Lower leg skin (tissue), 4 donors: ENCODE results near the gene FANCC. TPM values are rescaled to one million over a fixed set of nuclear protein-coding genes. Genes with fewer than 3 reads are reported as not detected.

ENCODE experiments used
- DNase-seq, 2 donors: peaks; one replicate each; pipeline ENCODE4 v3.0.0-alpha.2; 2019; ENCODE audit warnings: low spot score in 2 of 2
- H3K4me3 ChIP-seq: fragments of 200-600 bp; sonication (generic); 2 replicates; pipeline ENCODE4 v1.5.1; 2017; ENCODE audit warnings: mild to moderate bottlenecking, low read depth; ENCODE audit not compliant: poor library complexity, severe bottlenecking
- POLR2A ChIP-seq, 2 donors: fragments of 450-650 bp; IDR thresholded peaks; one replicate each; pipeline ENCODE4 v1.6.1; 2016 to 2017; ENCODE audit warnings: antibody characterized with exemption in 2 of 2, mild to moderate bottlenecking in 1 of 2, moderate library complexity in 1 of 2
- WGBS, 2 donors: methylation state at CpG; one replicate each; pipeline ENCODE4 v1.1.5; 2018; 5-methylcytosine and 5-hydroxymethylcytosine counted together
- intact Hi-C: fragments of 100-400 bp; cut with DNase I; formaldehyde crosslinking; loops from one replicate; pipeline ENCODE4 v1.15.0; 2023; ENCODE audit warnings: low total_unique reads
- total RNA-seq, 4 donors: library from RNA; depleted of rRNA; stranded (reverse); fragments of >200 nt; gene quantifications; one replicate each; pipeline ENCODE4 v1.1.0, GENCODE V29; 2016
- TF ChIP-seq, protein P1 (sequence below), 3 donors: fragments of 450-650 bp; IDR thresholded peaks; one replicate each; pipeline ENCODE4 v1.5.1; 2016; ENCODE audit warnings: antibody characterized with exemption in 3 of 3, mild to moderate bottlenecking in 3 of 3, moderate library complexity in 2 of 3

Gene FANCC
- total RNA-seq, 4 donors from 2014 or later, result 6.7 to 10.2 (median 8.1) TPM

DNA sequence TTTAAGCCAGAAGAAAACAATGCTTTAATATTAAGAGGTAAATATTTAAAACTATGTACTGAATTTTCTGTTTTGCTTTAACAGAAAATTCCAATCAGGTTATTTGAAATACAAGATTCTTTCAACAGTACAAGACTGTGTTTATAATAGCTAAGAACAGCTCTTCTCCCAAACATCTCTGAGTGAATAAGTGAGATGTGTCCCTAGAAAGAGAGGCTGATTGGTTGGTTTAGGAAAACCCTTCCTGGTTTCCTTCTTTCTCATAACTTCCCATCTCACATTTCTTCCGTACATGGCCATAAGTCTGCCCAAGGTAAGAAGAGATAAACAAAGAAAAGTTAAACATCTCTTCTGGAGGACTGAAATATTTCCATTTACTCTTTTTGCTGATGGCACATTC is 145.9 kb downstream of the FANCC start:
- WGBS, 2 donors, result 95 to 97% methylated on average over 1 of the region's 1 CpG
- TF ChIP-seq POLR2A (IDR thresholded peaks at IDR 0.05), result no peak
- TF ChIP-seq, protein P1, sequence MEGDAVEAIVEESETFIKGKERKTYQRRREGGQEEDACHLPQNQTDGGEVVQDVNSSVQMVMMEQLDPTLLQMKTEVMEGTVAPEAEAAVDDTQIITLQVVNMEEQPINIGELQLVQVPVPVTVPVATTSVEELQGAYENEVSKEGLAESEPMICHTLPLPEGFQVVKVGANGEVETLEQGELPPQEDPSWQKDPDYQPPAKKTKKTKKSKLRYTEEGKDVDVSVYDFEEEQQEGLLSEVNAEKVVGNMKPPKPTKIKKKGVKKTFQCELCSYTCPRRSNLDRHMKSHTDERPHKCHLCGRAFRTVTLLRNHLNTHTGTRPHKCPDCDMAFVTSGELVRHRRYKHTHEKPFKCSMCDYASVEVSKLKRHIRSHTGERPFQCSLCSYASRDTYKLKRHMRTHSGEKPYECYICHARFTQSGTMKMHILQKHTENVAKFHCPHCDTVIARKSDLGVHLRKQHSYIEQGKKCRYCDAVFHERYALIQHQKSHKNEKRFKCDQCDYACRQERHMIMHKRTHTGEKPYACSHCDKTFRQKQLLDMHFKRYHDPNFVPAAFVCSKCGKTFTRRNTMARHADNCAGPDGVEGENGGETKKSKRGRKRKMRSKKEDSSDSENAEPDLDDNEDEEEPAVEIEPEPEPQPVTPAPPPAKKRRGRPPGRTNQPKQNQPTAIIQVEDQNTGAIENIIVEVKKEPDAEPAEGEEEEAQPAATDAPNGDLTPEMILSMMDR (IDR thresholded peaks at IDR 0.05), result no peak

DNA sequence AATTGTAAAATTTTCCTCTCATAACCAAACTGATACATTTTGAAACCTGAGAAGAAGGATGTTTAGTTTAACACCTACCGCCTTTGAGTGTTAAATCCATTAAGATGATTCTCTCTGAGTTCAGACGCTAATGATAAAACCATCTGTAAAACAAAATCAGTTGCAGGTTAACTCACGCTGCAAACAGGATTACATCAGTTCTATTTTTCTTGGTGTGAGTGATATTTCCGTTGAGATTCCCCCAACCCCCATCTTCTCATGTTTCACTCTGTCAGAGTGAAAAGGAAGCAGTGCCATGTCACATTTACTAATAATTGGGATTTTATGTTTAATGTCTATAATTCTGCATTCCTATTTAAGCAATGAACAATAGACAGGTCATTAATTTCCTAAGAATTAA is 146.5 kb downstream of the FANCC start:
- TF ChIP-seq POLR2A (IDR thresholded peaks at IDR 0.05), result no peak
- TF ChIP-seq, protein P1 (IDR thresholded peaks at IDR 0.05), result no peak
- no peak overlapping the region for H3K4me3 ChIP-seq
- intact Hi-C loops, result no loop called here
- no peak for DNase-seq
- 72 to 77% methylated on average over 4 of the region's 4 CpGs for WGBS, 2 donors

More for the DNA sequence above, 145.9 kb downstream of the FANCC start:
- intact Hi-C loops, result no loop called here
- no peak for DNase-seq
- no peak overlapping the region for H3K4me3 ChIP-seq

DNA sequence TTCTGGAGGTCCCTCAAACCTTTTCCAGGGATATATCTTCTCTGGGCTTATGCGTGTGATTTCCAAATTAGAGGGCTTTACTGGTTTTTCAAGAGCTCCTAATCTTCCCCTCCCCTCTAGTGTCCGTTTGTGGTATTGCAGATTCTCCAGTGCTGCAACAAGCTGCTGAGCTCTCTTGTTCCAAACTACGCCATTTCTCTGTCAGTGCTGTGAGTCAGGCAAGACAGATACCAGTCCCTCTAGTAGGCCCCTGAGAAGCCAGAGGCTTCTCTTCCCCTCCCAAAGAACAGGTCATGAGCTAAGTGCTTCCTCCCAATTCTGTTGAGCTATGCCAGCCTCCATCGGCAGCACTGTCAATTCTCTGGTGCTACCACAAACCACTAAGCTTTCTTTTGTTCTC is 149.5 kb downstream of the FANCC start:
- no peak for TF ChIP-seq POLR2A (IDR thresholded peaks at IDR 0.05)
- TF ChIP-seq, protein P1 (IDR thresholded peaks at IDR 0.05), result no peak
- DNase-seq, result no peak
- H3K4me3 ChIP-seq, result no peak overlapping the region
- intact Hi-C loops, result no loop called here
- 66 to 70% methylated on average over 4 of the region's 4 CpGs for WGBS, 2 donors

DNA sequence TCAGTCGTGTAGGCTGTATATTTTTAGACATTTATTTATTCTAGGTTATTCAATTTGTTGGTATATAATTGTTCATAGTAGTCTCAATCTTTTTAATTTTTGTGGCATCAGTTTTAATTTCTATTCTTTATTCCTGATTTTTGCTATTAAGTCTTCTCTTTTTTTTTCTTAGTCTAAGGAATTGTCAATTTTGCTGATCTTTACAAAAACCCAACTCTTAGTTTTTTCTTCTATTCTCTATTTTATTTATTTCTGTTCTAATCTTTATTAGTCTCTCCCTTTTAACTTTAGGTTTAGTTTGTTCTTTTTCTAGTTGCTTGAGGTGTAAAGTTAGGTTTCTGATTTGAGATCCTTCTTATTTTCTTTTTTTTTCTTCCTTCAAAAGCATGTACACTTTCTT is 152.5 kb downstream of the FANCC start:
- intact Hi-C loops, result no loop called here
- TF ChIP-seq, protein P1 (IDR thresholded peaks at IDR 0.05), result no peak
- no peak for DNase-seq
- 85 to 93% methylated on average over 1 of the region's 1 CpG for WGBS, 2 donors
- no peak overlapping the region for H3K4me3 ChIP-seq

DNA sequence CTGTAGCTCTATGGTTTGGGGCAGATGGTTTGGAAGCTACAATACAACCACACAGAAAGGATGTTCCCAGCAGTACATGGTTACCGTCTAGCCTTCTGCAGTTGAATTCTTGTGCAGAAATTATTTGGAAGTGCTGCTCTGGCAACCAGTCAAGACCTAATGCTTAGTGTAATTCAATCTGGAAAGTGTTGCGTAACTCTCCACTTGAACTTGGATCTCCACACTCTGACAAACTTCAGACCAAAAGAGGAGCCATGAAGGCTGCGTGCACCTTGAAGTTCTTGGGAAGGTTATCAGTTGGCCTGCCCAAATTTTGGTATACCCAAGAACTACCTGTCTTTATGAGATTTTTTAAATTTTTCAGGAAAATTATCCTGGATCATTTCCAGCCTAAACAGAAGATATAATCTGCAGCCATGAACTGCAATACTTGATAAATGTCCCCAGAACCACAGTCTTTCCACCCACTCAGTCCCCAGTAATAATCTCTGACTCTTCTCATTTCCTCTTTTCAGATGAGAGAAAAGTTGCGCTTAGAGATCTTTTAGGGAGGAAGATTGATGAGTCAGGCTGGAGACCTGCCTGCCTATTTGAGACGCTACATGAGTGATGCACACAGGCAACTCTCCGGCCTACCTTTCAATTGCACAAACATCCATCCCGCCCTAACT is 159.9 kb downstream of the FANCC start:
- TF ChIP-seq POLR2A (IDR thresholded peaks at IDR 0.05), result no peak
- TF ChIP-seq, protein P1 (IDR thresholded peaks at IDR 0.05), result no peak
- DNase-seq, result no peak
- intact Hi-C loops, result no loop called here
- WGBS, 2 donors, result 50 to 64% methylated on average over 7 of the region's 7 CpGs
- no peak overlapping the region for H3K4me3 ChIP-seq

DNA sequence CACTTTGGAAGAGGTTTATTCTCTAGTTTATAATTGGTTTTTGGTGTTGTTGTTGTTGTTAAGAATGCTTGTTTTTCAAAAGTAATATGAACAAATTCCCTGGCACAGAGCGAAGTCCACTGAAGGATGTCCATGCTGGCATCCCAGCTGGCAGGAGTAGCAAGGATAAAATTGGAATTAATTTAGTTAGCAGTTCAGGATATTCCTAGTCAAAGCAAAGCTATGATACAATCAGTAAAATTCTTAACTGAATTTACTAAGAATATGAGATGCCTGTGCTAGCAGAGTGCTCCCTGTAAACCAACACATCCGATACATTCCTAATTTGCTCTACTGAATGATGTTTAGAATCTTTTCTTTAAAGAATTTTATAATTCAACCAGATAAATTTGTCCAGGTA is 161.4 kb downstream of the FANCC start:
- TF ChIP-seq, protein P1 (IDR thresholded peaks at IDR 0.05), result no peak
- TF ChIP-seq POLR2A (IDR thresholded peaks at IDR 0.05), result no peak
- 92 to 100% methylated on average over 2 of the region's 2 CpGs for WGBS, 2 donors
- intact Hi-C loops, result no loop called here
- no peak overlapping the region for H3K4me3 ChIP-seq
- no peak for DNase-seq
